Endothelial cell of umbilical vein (primary cell): ENCODE data around the gene R3HDM1.

Source experiments
- POLR2AphosphoS5 ChIP-seq: IDR thresholded peaks from 2 replicates; pipeline ENCODE4 v1.6.1; 2012; ENCODE audit warnings: low read depth, mild to moderate bottlenecking, control low read depth, low read length, moderate library complexity; ENCODE audit not compliant: insufficient read depth
- TF ChIP-seq, protein P1 (sequence below), 2 donors: IDR thresholded peaks; 1 replicate in 1 of 2; 2 replicates in 1 of 2; pipeline ENCODE4 v1.5.1; 2011; ENCODE audit warnings: low read length in 2 of 2, mild to moderate bottlenecking in 2 of 2, moderate library complexity in 2 of 2, control low read depth in 1 of 2, inconsistent platforms in 1 of 2, low read depth in 1 of 2; ENCODE audit not compliant: insufficient read depth in 1 of 2; ENCODE audit errors: extremely low read depth in 1 of 2
- TF ChIP-seq, protein P2 (sequence below): IDR thresholded peaks from 2 replicates; pipeline ENCODE4 v1.6.1; 2011; ENCODE audit not compliant: insufficient read depth, insufficient read length

DNA sequence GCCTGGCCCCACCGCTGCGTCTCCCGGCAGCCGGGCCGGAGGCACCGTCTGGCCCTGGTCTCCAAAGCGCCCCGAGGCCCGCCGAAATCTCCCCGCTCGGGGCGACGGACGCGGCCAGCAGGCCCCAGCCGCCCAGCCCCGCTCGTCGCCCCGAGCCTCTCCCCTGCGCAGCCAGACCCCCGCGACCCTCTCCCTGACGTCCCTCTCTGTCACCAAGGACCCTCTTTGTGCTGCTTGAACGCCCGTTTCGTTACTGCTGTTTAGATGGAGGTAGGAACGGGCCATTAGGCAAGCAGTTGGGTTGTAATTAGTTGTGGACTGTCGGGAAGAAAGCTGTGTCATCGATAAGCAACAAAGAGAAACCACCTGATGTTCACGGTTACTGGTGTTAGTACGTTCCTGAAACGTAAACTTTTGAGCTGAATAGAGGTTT, 211.1 kb downstream of the R3HDM1 start:
- TF ChIP-seq, protein P1, sequence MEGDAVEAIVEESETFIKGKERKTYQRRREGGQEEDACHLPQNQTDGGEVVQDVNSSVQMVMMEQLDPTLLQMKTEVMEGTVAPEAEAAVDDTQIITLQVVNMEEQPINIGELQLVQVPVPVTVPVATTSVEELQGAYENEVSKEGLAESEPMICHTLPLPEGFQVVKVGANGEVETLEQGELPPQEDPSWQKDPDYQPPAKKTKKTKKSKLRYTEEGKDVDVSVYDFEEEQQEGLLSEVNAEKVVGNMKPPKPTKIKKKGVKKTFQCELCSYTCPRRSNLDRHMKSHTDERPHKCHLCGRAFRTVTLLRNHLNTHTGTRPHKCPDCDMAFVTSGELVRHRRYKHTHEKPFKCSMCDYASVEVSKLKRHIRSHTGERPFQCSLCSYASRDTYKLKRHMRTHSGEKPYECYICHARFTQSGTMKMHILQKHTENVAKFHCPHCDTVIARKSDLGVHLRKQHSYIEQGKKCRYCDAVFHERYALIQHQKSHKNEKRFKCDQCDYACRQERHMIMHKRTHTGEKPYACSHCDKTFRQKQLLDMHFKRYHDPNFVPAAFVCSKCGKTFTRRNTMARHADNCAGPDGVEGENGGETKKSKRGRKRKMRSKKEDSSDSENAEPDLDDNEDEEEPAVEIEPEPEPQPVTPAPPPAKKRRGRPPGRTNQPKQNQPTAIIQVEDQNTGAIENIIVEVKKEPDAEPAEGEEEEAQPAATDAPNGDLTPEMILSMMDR (IDR thresholded peaks at IDR 0.05; ENCODE audit: extremely low read depth in 1 of 2, insufficient read depth in 1 of 2, low read depth in 1 of 2, low read length in 2 of 2) = no peak
- TF ChIP-seq, protein P2, sequence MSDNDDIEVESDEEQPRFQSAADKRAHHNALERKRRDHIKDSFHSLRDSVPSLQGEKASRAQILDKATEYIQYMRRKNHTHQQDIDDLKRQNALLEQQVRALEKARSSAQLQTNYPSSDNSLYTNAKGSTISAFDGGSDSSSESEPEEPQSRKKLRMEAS = no peak
- TF ChIP-seq POLR2AphosphoS5 = no peak
